Stimulated activated CD4-positive, alpha-beta T cell treated with anti-CD3 and anti-CD28 coated beads, TNF-alpha, amount 100 ng/mL, for 24 hours (primary cell): ENCODE measurements around the gene MSS51.

Experiments
- DNase-seq, 3 experiments: peaks; one replicate each; pipeline ENCODE4 v3.0.0-alpha.2; 2020; ENCODE audit warnings: low read depth in 3 of 3

Gene MSS51

DNA sequence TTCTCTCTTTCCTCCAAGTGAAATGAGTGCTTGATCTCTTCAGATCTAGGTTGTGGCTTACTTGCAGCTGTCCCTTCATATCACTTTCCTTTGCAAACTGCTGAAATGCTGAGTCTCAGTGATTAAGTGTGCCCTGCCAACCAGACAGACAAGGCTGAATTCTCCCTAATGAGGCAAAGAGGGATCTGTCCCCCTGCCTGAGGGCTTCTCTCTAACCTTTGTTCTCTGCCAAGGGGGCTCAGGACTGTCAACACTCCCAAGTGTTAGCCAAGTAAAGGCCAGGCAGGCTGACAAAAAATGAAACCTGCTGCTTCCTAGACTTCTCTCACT lies at the start of gene MSS51:
Gene MSS51 (minus strand): TSS at position 24 of the 330 bp plus-strand sequence. CDS start 5,277 bp downstream, outside the sequence.
- no peak for DNase-seq

DNA sequence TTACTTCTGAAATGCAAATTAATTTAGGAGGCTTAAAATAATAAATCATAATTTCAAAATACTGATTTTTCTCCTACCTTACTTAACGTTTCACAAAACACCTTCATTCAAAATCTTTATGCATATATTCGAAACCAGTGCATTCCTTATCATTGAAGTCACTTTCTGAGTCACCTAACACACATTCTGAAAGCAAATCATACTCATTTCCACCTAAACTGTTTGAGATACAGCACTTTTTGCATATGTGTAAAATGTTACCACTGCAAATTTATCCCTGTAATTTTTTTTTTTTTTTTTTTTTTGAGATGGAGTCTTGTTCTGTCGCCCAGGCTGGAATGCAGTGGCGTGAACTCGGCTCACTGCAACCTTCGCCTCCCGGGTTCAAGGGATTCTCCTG lies 46.8 kb upstream of the MSS51 start:
- no peak for DNase-seq

DNA sequence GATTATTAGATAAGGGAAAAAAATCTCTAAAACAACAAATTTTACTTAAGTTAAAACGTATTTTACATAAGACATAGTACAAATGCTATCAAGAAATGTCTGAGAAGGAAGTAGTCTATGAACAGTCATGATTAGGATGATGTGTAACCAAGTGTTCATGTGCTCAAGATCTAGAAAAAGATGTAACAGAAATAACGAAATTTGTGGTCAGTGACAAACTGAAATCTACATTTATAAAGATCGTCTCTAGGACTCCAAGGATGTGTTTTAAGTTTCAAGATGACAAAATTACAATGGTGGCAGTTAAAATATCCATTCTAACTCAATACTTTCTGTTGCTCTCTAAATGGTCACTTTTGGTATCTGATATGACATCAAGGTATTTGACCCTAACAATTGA lies 45.3 kb upstream of the MSS51 start:
- DNase-seq: no peak

DNA sequence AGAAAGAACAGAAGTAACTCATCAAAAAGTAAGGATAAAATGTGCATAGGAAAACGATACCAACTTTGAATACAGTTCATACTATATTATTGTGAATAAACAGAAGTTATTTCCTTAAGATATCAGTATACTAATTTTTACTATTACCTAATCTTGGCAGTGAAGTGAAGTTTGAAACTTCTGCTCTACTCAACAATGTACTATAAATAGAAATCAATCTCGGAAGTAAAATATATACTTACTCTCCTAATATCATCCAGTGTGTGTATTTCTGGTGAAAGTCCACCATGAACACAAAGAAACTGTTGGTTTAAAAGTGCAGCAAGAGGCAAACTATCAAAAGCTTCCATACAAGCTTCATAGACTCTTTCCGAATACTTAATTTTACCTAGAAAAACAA lies 37.9 kb upstream of the MSS51 start:
- DNase-seq: no peak

DNA sequence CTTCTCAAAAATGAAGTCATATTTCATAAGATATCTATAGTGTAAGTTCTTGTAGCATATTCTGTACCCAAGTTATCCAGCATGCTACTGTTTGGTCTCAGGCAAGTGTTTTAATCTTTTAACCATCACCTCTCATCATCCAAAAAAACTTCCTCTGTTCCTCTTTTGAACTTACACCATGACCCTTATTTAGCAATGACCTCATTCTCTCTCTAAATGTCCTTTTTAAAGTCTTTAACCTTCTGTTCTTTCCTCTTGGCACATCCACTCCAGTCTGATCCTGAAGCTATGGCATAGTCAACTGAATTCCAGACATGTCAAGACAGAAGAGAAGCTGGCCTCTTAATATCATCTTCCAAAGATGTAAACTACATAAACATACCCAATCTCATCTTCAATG lies 36.2 kb upstream of the MSS51 start:
- no peak for DNase-seq

DNA sequence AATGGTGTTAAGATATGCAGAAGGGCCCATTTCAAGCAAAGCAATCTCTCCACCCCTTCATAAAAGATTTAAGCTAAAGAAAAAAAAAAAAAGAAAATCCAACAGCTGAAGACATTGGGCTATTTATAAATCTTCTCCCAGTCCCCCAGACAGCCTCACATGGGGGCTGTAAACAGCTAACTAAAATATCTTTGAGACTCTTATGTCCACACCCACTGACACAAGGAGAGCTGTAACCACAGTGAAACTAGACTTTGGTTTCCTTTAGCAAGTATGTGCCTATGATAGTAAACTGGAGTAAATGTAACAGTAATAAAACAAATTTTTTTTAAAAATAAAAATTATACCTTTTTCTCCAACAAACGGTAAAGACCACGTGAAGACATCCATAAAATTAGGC lies 33.8 kb upstream of the MSS51 start:
- no peak for DNase-seq

DNA sequence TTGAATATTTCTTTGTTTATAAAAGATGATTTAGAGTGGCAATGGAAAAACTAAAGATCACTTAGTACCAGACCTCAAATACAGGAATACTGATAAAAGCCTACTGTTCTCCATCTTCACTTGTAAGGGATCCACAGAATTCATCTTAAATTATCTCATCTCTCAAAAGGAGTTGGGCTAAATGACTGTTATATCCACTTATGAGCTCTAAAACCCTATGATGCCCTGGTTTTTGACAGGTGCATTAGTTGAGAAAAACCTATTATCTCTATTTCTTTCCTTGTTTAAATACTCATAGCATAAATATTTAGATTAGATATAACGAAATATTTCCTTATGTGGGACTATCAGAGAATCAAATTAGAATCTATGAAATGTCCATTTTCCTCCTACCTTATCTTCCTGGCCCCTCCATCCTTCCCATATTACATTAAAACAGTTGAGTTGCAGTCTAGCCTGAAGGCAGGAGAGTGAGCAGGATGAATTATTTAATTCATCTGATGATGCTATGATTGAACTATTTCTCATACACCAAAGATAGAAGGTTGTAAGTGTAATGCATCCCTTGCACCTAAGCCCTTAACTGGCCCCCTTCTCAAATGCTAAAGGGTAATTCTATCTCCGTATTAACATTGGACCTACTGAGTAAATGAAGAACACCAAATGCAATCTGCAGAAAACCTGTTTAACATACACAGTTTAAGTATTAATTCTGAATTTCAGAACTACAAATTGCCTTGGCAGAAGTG lies 32.8 kb upstream of the MSS51 start:
- no peak for DNase-seq

DNA sequence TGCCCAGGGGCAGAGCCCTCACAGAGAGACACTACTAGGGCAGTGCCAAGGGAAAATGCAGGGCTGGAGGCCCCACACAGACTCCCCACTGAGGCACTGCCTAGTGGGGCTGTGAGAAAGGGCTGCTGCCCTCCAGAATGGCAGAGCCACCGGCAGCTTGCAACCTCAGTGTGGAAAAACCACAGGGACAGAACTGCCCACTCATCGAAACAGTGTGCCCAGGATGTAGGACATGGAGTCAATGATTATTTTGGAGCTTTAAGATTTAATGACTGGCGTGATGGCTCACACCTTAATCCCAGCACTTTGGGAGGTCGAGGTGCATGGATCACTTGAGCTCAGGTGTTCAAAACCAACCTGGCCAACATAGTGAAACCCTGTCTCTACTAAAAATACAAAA lies 27.5 kb upstream of the MSS51 start:
- DNase-seq: no peak

DNA sequence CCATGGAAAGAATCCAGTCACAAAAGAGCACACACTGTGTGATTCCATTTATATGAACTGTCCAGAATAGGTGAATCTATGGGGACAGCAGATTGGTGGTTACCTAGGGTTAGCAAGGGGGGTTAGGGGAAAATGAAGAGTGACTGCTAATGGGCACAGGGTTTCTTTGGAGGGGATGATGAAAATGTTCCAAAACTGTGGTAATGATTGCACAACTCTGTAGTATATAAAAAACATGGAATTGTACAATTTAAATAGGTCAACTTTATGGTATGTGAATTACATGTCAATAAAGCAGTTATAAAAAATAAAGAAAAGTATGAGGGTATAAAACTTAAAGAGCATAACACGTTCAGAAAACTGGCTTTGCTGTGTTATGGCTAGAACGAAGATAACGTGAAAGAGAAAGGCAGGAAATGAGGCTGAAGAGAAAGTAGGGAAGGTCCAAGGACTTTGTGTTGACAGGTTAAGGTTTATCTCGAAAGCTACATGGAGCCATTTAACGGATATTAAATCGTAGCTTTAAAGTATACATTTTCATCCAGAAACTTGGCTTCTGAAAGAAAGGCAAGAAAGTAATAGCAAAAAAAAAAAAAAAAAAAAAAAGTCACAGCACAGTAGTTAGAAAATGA lies 26.4 kb upstream of the MSS51 start:
- DNase-seq: no peak

DNA sequence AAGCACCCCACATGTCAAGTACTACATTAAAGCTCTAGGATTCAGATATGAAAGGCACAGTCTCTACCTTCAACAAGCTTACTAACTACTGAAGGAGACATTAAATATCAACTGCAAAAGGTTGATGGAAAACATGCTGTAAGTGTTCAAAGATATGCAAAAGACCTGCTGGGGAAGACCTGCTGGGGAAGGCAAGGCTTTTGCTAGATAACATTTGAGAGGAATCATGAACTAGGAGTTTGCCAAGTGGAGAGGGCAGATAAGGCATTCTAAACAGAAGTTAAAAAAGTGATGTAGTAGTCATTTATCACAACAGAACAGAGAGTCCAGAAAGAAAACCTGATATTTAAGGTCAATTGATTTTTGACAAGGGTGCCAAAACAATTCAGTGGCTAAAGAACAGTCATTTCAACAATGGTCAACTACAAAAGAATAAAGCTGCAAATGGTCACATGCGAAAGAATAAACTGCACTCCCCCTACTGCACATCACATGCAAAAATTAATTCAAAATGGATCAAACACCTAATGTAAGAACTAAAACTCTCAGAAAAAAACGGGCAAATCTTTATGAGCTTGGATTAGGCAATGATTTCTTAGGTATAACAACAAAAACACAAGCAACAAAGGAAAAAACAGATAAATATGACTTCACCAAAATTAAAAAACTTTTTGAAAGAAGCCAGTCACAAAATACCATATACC lies 23.0 kb upstream of the MSS51 start:
- DNase-seq: no peak

DNA sequence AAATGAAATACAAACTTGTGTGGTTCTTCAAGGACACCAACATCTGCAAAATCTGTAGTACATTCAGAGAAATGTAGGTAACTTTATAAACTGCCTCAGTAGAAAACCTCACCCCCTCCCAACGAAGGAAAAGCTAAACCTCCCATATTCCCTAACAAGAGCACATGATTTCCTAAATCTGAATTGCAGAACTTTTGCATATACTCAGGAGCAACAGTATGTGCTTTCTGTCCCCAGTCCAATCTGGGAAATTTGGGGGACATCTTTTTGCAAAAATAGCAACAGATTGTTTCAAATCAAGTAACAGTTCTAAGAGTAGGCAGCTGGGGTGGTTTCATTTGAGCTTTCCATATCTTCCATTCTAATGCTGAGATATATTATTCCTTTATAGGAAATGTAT lies 15.8 kb upstream of the MSS51 start:
- DNase-seq: no peak

DNA sequence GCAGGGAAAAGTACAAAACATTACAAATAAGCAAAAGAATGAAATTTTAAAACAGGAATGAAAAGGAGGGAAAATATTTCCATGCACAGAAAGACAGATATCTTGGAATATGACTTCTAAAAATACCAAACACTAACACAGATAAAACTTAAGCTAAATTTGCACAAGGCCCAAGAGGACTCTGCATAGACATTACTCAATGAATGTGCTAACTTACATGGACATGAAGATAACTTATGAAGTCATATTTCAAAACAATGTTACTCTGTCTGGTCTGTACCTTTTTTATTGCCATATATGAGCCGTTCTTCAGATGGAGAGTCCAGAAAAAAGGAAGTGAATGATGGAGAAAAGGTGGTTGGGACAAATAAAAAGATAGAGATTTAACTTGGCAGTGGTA lies 15.0 kb upstream of the MSS51 start:
- no peak for DNase-seq

DNA sequence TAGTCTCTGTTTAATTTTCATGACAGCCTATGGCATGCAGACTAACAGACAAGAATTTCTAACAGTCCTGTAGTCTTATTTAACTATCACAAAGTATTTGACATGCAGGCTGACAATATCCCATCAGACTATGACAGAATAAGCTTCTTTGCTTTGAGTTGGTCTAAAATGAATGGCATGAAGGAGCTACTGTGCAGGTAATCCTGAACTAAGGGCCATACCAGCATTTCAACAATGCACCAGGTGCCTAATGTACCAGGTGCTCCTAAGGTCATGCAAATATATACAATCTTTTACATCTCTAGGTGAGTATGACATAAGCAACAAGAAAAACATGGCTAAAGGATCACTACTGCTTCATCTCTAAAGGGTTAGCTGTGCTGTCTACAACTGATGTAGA lies 13.6 kb upstream of the MSS51 start:
- no peak for DNase-seq

DNA sequence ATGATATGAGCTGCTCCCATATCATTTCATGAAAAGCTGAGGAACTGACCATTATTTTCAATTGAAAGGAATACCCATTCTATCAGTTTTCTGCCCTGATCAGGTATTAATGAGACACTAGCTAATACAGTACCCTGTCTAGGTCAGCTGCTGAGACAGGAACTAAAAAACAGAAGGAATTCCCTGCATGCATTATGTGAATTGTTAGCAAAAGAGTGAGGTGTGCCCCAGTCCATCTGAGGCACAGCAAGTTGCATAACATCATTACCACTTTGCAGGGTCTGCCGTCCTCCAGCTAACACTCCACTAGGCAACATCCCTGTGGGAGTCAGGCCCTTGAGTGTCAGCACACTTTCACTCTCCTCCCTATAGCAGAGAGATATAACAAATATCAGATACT lies 11.1 kb upstream of the MSS51 start:
- no peak for DNase-seq

DNA sequence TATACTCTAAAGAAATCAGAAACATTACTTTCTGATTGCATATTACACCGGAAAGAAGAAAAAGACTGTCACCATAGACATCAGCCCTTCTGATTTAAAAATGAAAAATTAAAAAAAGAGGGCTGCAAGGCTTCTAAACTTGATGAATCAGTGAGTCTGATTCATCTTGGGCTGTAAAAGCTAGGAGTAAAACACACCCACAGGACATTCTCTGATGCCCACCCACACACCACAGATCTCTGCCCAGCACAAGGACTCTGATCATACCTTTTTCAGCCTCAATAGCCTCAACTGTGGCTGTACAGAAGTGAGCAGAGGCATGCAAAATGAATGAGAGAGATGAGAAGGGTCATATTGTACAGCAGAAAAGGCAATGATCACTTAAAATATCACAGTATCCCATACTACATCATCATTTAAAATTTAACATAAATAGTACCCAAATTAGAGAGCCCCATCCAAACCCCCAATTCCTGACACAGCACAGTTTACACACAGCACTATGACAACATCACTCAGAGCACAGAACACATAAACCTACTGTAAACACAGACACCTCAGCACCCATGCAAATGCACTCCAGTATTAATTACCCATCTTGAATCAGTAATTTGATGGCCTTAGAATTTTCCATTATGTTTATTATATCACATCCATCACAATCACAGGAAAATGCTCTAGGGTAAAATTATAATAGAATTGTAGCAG lies 6.4 kb upstream of the MSS51 start:
- DNase-seq: no peak

DNA sequence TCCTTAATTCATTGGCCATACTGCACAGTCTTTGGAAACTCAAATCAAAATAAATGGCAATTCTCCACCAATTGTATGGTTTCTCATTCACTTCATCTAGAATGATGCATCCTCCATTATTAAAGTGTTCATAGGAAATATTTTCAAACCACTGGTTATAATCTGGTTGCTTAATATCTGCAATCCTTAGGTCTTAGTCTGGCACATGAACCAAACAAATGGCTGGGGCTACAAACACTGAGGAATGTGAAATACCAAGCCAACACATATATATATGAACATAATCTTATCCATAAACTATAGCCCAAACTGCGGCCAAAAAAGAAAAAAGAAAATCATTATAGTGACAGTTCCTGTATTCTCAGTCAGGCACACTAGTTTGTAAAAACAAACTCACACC lies 5.7 kb upstream of the MSS51 start:
- DNase-seq: no peak

DNA sequence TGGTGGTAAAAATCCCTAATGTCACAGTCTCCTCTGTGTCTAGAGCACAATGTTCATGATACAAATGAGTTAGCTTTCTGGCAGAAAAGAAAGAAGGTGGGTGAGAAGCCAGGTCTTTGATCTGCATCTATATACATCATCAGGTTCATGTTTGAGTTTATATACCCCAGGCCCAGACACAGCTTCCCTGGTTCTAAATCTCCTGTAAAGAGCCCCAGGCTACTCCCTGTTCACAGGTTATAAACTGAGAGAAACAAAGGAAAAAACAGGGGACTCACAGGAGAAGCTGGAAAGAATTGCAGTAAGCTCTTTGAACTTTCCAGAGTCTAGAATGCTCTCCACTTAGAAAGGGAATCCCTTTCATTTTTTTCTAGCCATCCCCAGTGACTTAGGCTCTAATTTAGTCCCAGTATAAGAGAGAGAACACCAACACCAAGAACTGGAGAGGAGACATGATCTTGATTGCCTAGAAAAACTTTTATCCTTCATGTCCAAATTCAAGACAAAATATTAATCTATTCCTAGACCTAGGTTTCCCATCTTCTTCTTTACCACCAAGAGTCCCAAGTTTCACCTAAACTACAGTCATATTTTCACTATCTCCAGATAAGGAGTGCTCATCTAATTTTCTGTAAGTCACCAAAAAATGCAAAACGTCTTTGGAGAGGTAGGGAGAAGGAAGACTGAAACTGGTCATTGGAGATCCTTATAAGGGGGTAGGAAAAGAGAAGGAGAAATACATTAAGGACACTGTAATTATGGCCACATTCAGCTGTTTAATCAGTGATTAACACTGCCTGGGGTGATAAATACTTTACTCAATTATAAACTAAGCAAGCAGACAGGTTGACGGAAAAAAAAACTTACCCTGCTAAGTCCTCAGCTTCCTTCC lies 469 bp downstream of the MSS51 start:
- DNase-seq: no peak

DNA sequence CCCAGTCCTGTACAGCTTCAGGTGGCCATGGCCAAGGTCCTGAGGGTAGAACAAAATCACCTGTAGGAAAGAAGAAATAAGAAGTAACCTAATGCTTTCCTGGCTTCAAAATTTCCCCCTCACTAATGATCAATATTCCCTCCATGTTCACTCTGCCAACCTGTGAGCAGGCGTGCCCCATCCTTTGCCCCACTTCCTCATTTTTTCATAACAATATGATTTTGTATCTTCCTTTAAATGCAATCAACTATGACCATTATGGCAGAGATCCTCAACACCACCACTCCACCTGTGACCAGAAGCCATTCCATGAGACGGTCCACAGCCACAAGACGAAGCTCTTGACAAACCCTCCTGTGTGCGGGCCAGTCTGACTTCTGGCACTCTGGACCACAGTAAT lies 7.0 kb downstream of the MSS51 start:
- DNase-seq: no peak

DNA sequence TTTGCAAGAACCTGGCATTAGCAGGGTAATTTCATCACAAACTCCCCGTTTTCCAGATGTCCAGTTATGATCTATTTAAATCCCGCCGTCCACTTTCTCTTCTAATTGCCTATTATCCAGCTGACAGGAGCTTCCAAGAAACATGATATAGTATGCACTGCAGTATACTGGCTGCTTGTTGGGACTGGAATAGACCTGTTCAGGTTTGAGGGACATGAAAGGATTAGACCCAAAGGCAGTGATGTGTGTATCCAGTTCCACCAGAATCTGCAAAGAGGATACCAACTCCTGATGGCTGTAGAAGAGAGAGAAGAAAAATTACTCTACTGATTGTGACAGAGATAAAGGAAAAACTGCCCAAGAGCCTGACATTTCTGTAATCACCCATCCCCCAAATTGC lies 8.9 kb downstream of the MSS51 start:
- DNase-seq: no peak

DNA sequence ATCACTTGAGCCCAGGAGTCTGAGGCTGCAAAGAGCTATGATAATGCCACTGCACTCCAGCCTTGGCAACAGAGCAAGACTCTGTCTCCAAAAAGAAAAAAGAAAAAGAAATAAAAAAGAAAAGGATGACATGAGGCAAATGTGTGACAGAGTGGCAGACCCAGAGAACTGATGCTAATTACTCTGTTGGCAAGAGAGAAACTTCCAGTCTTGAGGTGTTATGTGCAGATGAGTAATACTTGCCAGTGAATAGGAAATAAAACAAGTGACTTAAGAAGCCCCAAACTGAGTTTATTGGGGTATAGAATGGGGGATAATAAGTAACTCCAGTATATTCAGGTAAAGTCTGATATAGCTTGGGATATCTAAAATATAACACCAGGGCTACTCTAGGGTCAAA lies 10.1 kb downstream of the MSS51 start:
- no peak for DNase-seq

DNA sequence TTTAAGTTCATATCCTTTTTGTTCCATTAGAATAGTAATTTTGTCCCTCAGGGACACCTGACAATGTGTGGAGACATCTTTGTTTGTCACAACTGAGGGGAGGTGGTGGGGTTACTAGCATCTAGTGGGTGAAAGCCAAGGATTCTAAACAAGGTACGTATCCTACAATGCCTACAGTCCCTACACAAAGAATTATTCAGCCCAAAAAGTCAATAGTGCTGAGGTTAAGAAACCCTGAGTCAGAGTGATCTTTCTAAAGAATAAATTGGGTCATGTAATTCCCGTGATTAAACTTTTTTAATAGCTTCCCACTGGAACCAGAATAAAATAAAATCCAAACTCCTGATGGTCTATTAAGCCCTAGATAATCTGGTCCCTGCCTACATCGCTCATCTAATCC lies 16.8 kb downstream of the MSS51 start:
- DNase-seq: no peak
